Breast epithelium (tissue), 3 donors: ENCODE results near the gene SNCB.

Experiments
- CTCF ChIP-seq, 3 donors: fragments of 450-650 bp; IDR thresholded peaks; one replicate each; pipeline ENCODE4 v1.5.1; 2016 to 2017; ENCODE audit warnings: antibody characterized with exemption in 3 of 3, mild to moderate bottlenecking in 3 of 3, moderate library complexity in 3 of 3
- POLR2AphosphoS5 ChIP-seq, 3 donors: sonication (generic); formaldehyde crosslinking; IDR thresholded peaks; one replicate each; pipeline ENCODE4 v1.6.1; 2017; ENCODE audit warnings: antibody characterized with exemption in 3 of 3

GRCh38 chr5:176593273-176593869 lies 37.0 kb downstream of the SNCB start:
- TF ChIP-seq CTCF (IDR thresholded peaks at IDR 0.05) (no peak), POLR2AphosphoS5 (IDR thresholded peaks at IDR 0.05) (no peak)
